ENCODE results near the gene OR56A4.

The OR56A4 gene

GRCh38 chr11:6006395-6006794, 351 bp downstream of the OR56A4 start:
- Histone ChIP-seq H3K27ac (ENCODE audit: low read depth in 2 of 2, low read length in 2 of 2) (no peak overlapping the region), H3K4me3 (ENCODE audit: low read length in 2 of 2) (no peak overlapping the region), H3K27me3 (ENCODE audit: control insufficient read depth in 2 of 2, insufficient read depth in 2 of 2, low read length in 2 of 2) (no peaks in the 10 kb centered on the region)

GRCh38 chr11:6002202-6002699, 4.5 kb downstream of the OR56A4 start:
- no peak overlapping the region for H3K27ac ChIP-seq (ENCODE audit: low read depth in 2 of 2, low read length in 2 of 2)
- no peaks in the 10 kb centered on the region for H3K4me1 ChIP-seq (ENCODE audit: control insufficient read depth in 2 of 2, insufficient read depth in 2 of 2, low read length in 2 of 2)
- H3K4me3 ChIP-seq (ENCODE audit: low read length in 2 of 2): no peak overlapping the region
- no peaks in the 10 kb centered on the region for H3K27me3 ChIP-seq (ENCODE audit: control insufficient read depth in 2 of 2, insufficient read depth in 2 of 2, low read length in 2 of 2)
- no peaks in the 10 kb centered on the region for H3K9me3 ChIP-seq (ENCODE audit: control insufficient read depth in 2 of 2, low read length in 2 of 2)
- H3K9ac ChIP-seq (ENCODE audit: low read depth in 1 of 2, low read length in 2 of 2): no peak overlapping the region
- no peaks in the 10 kb centered on the region for H3K36me3 ChIP-seq (ENCODE audit: control insufficient read depth in 2 of 2, insufficient read depth in 2 of 2, low read length in 2 of 2)

More at GRCh38 chr11:6006395-6006794, 351 bp downstream of the OR56A4 start:
- Histone ChIP-seq H3K36me3 (ENCODE audit: control insufficient read depth in 2 of 2, insufficient read depth in 2 of 2, low read length in 2 of 2) (no peaks in the 10 kb centered on the region), H3K9me3 (ENCODE audit: control insufficient read depth in 2 of 2, low read length in 2 of 2) (no peaks in the 10 kb centered on the region), H3K9ac (ENCODE audit: low read depth in 1 of 2, low read length in 2 of 2) (no peak overlapping the region), H3K4me1 (ENCODE audit: control insufficient read depth in 2 of 2, insufficient read depth in 2 of 2, low read length in 2 of 2) (no peaks in the 10 kb centered on the region)

GRCh38 chr11:5994791-5995190, 12.0 kb downstream of the OR56A4 start:
- no peak overlapping the region for H3K27ac ChIP-seq (ENCODE audit: low read depth in 2 of 2, low read length in 2 of 2)
- H3K4me1 ChIP-seq (ENCODE audit: control insufficient read depth in 2 of 2, insufficient read depth in 2 of 2, low read length in 2 of 2): no peaks in the 10 kb centered on the region
- no peaks in the 10 kb centered on the region for H3K9me3 ChIP-seq (ENCODE audit: control insufficient read depth in 2 of 2, low read length in 2 of 2)
- H3K9ac ChIP-seq (ENCODE audit: low read depth in 1 of 2, low read length in 2 of 2): no peak overlapping the region
- H3K4me3 ChIP-seq (ENCODE audit: low read length in 2 of 2): no peak overlapping the region
- H3K36me3 ChIP-seq (ENCODE audit: control insufficient read depth in 2 of 2, insufficient read depth in 2 of 2, low read length in 2 of 2): no peaks in the 10 kb centered on the region
- H3K27me3 ChIP-seq (ENCODE audit: control insufficient read depth in 2 of 2, insufficient read depth in 2 of 2, low read length in 2 of 2): no peaks in the 10 kb centered on the region

- Histone ChIP-seq H3K36me3 (ENCODE audit: control insufficient read depth in 2 of 2, insufficient read depth in 2 of 2, low read length in 2 of 2) (no peaks in the 10 kb centered on the region), H3K4me3 (ENCODE audit: low read length in 2 of 2) (no peak overlapping the region), H3K9ac (ENCODE audit: low read depth in 1 of 2, low read length in 2 of 2) (no peak overlapping the region), H3K9me3 (ENCODE audit: control insufficient read depth in 2 of 2, low read length in 2 of 2) (no peaks in the 10 kb centered on the region), H3K4me1 (ENCODE audit: control insufficient read depth in 2 of 2, insufficient read depth in 2 of 2, low read length in 2 of 2) (no peaks in the 10 kb centered on the region), H3K27ac (ENCODE audit: low read depth in 2 of 2, low read length in 2 of 2) (no peak overlapping the region), H3K27me3 (ENCODE audit: control insufficient read depth in 2 of 2, insufficient read depth in 2 of 2, low read length in 2 of 2) (no peaks in the 10 kb centered on the region)
Observed at GRCh38 chr11:5992604-5993251, 14.0 kb downstream of the OR56A4 start.

GRCh38 chr11:5992150-5992549, 14.6 kb downstream of the OR56A4 start:
- Histone ChIP-seq H3K27me3 (ENCODE audit: control insufficient read depth in 2 of 2, insufficient read depth in 2 of 2, low read length in 2 of 2) (no peaks in the 10 kb centered on the region), H3K36me3 (ENCODE audit: control insufficient read depth in 2 of 2, insufficient read depth in 2 of 2, low read length in 2 of 2) (no peaks in the 10 kb centered on the region), H3K9ac (ENCODE audit: low read depth in 1 of 2, low read length in 2 of 2) (no peak overlapping the region), H3K9me3 (ENCODE audit: control insufficient read depth in 2 of 2, low read length in 2 of 2) (no peaks in the 10 kb centered on the region), H3K27ac (ENCODE audit: low read depth in 2 of 2, low read length in 2 of 2) (no peak overlapping the region), H3K4me3 (ENCODE audit: low read length in 2 of 2) (no peak overlapping the region), H3K4me1 (ENCODE audit: control insufficient read depth in 2 of 2, insufficient read depth in 2 of 2, low read length in 2 of 2) (no peaks in the 10 kb centered on the region)

- Histone ChIP-seq H3K27ac (ENCODE audit: low read depth in 2 of 2, low read length in 2 of 2) (no peak overlapping the region), H3K9ac (ENCODE audit: low read depth in 1 of 2, low read length in 2 of 2) (no peak overlapping the region), H3K4me1 (ENCODE audit: control insufficient read depth in 2 of 2, insufficient read depth in 2 of 2, low read length in 2 of 2) (no peaks in the 10 kb centered on the region), H3K4me3 (ENCODE audit: low read length in 2 of 2) (no peak overlapping the region), H3K9me3 (ENCODE audit: control insufficient read depth in 2 of 2, low read length in 2 of 2) (no peaks in the 10 kb centered on the region), H3K27me3 (ENCODE audit: control insufficient read depth in 2 of 2, insufficient read depth in 2 of 2, low read length in 2 of 2) (no peaks in the 10 kb centered on the region), H3K36me3 (ENCODE audit: control insufficient read depth in 2 of 2, insufficient read depth in 2 of 2, low read length in 2 of 2) (no peaks in the 10 kb centered on the region)
Observed at GRCh38 chr11:5989203-5989602, 17.5 kb downstream of the OR56A4 start.

GRCh38 chr11:5986885-5987284, 19.9 kb downstream of the OR56A4 start, which contains the start of gene OR52L1:
TSS of gene OR52L1 (minus strand) at chr11:5986985. CDS start at chr11:5986930, 55 bp downstream.
- Histone ChIP-seq H3K4me1 (ENCODE audit: control insufficient read depth in 2 of 2, insufficient read depth in 2 of 2, low read length in 2 of 2) (no peaks in the 10 kb centered on the region), H3K9me3 (ENCODE audit: control insufficient read depth in 2 of 2, low read length in 2 of 2) (no peaks in the 10 kb centered on the region), H3K27ac (ENCODE audit: low read depth in 2 of 2, low read length in 2 of 2) (no peak within 1 kb of the TSS), H3K36me3 (ENCODE audit: control insufficient read depth in 2 of 2, insufficient read depth in 2 of 2, low read length in 2 of 2) (no peaks in the 10 kb centered on the region), H3K4me3 (ENCODE audit: low read length in 2 of 2) (no peak within 1 kb of the TSS), H3K9ac (ENCODE audit: low read depth in 1 of 2, low read length in 2 of 2) (no peak within 1 kb of the TSS), H3K27me3 (ENCODE audit: control insufficient read depth in 2 of 2, insufficient read depth in 2 of 2, low read length in 2 of 2) (no peaks in the 10 kb centered on the region)

GRCh38 chr11:5983443-5983842, 23.3 kb downstream of the OR56A4 start:
- Histone ChIP-seq H3K27ac (ENCODE audit: low read depth in 2 of 2, low read length in 2 of 2) (no peak overlapping the region), H3K27me3 (ENCODE audit: control insufficient read depth in 2 of 2, insufficient read depth in 2 of 2, low read length in 2 of 2) (no peaks in the 10 kb centered on the region), H3K4me1 (ENCODE audit: control insufficient read depth in 2 of 2, insufficient read depth in 2 of 2, low read length in 2 of 2) (no peaks in the 10 kb centered on the region)

GRCh38 chr11:5973530-5973929, 33.2 kb downstream of the OR56A4 start:
- H3K9ac ChIP-seq (ENCODE audit: low read depth in 1 of 2, low read length in 2 of 2): no peak overlapping the region
- no peaks in the 10 kb centered on the region for H3K36me3 ChIP-seq (ENCODE audit: control insufficient read depth in 2 of 2, insufficient read depth in 2 of 2, low read length in 2 of 2)
- H3K27ac ChIP-seq (ENCODE audit: low read depth in 2 of 2, low read length in 2 of 2): no peak overlapping the region
- no peaks in the 10 kb centered on the region for H3K27me3 ChIP-seq (ENCODE audit: control insufficient read depth in 2 of 2, insufficient read depth in 2 of 2, low read length in 2 of 2)
- H3K9me3 ChIP-seq (ENCODE audit: control insufficient read depth in 2 of 2, low read length in 2 of 2): no peaks in the 10 kb centered on the region
- no peak overlapping the region for H3K4me3 ChIP-seq (ENCODE audit: low read length in 2 of 2)
- no peaks in the 10 kb centered on the region for H3K4me1 ChIP-seq (ENCODE audit: control insufficient read depth in 2 of 2, insufficient read depth in 2 of 2, low read length in 2 of 2)

More at GRCh38 chr11:5983443-5983842, 23.3 kb downstream of the OR56A4 start:
- Histone ChIP-seq H3K9me3 (ENCODE audit: control insufficient read depth in 2 of 2, low read length in 2 of 2) (no peaks in the 10 kb centered on the region), H3K36me3 (ENCODE audit: control insufficient read depth in 2 of 2, insufficient read depth in 2 of 2, low read length in 2 of 2) (no peaks in the 10 kb centered on the region), H3K4me3 (ENCODE audit: low read length in 2 of 2) (no peak overlapping the region), H3K9ac (ENCODE audit: low read depth in 1 of 2, low read length in 2 of 2) (no peak overlapping the region)

- Histone ChIP-seq H3K27ac (ENCODE audit: low read depth in 2 of 2, low read length in 2 of 2) (no peak within 1 kb of the TSS), H3K27me3 (ENCODE audit: control insufficient read depth in 2 of 2, insufficient read depth in 2 of 2, low read length in 2 of 2) (no peaks in the 10 kb centered on the region), H3K4me1 (ENCODE audit: control insufficient read depth in 2 of 2, insufficient read depth in 2 of 2, low read length in 2 of 2) (no peaks in the 10 kb centered on the region), H3K36me3 (ENCODE audit: control insufficient read depth in 2 of 2, insufficient read depth in 2 of 2, low read length in 2 of 2) (no peaks in the 10 kb centered on the region), H3K9me3 (ENCODE audit: control insufficient read depth in 2 of 2, low read length in 2 of 2) (no peaks in the 10 kb centered on the region), H3K4me3 (ENCODE audit: low read length in 2 of 2) (no peak within 1 kb of the TSS), H3K9ac (ENCODE audit: low read depth in 1 of 2, low read length in 2 of 2) (no peak within 1 kb of the TSS)
Observed at GRCh38 chr11:5968394-5968793, 38.4 kb downstream of the OR56A4 start, which contains the start of gene OR56A5. TSS of gene OR56A5 (minus strand) at chr11:5968494. CDS start at chr11:5968494, 0 bp downstream.

Data from mucosa of rectum (tissue), 2 donors.